Measurements from ENCODE around the gene WNT7B. TPM values are rescaled to one million over a fixed set of nuclear protein-coding genes. Genes with fewer than 3 reads are reported as not detected.

Gene WNT7B
- total RNA-seq, 1 donor from 2014 or later, result 22.1 TPM

- no peak for DNase-seq (ENCODE audit: low spot score)
Observed at GRCh38 chr22:45928726-45929368, 48.1 kb downstream of the WNT7B start.

GRCh38 chr22:45927059-45927458 lies 49.9 kb downstream of the WNT7B start:
- DNase-seq (ENCODE audit: low spot score), result no peak

- DNase-seq (ENCODE audit: low spot score), result no peak
Observed at GRCh38 chr22:45926433-45926832, 50.5 kb downstream of the WNT7B start.

- DNase-seq (ENCODE audit: low spot score), result no peak
Observed at GRCh38 chr22:45925811-45926351, 51.1 kb downstream of the WNT7B start.

GRCh38 chr22:45923835-45924234 lies 53.1 kb downstream of the WNT7B start:
- peak; percentile 87 for DNase-seq (ENCODE audit: low spot score)

GRCh38 chr22:45923212-45923611 lies 53.8 kb downstream of the WNT7B start:
- no peak for DNase-seq (ENCODE audit: low spot score)

GRCh38 chr22:45922661-45923060 lies 54.3 kb downstream of the WNT7B start:
- DNase-seq (ENCODE audit: low spot score), result no peak

GRCh38 chr22:45922256-45922655 lies 54.7 kb downstream of the WNT7B start:
- DNase-seq (ENCODE audit: low spot score), result no peak

- DNase-seq (ENCODE audit: low spot score), result peak; percentile 68
Observed at GRCh38 chr22:45919504-45920286, 57.3 kb downstream of the WNT7B start.

- peak; percentile 81 for DNase-seq (ENCODE audit: low spot score)
Observed at GRCh38 chr22:45918459-45919370, 58.2 kb downstream of the WNT7B start.

- DNase-seq (ENCODE audit: low spot score), result no peak
Observed at GRCh38 chr22:45917700-45918458, 59.1 kb downstream of the WNT7B start.

GRCh38 chr22:45917146-45917545 lies 59.8 kb downstream of the WNT7B start:
- DNase-seq (ENCODE audit: low spot score), result no peak

- DNase-seq (ENCODE audit: low spot score), result no peak
Observed at GRCh38 chr22:45916515-45916914, 60.4 kb downstream of the WNT7B start.

GRCh38 chr22:45915841-45916240 lies 61.1 kb downstream of the WNT7B start:
- DNase-seq (ENCODE audit: low spot score), result no peak

- DNase-seq (ENCODE audit: low spot score), result no peak
Observed at GRCh38 chr22:45915151-45915550, 61.8 kb downstream of the WNT7B start.

GRCh38 chr22:45914309-45914708 lies 62.7 kb downstream of the WNT7B start:
- no peak for DNase-seq (ENCODE audit: low spot score)

GRCh38 chr22:45912910-45913309 lies 64.1 kb downstream of the WNT7B start:
- no peak for DNase-seq (ENCODE audit: low spot score)

GRCh38 chr22:45911601-45912271 lies 65.2 kb downstream of the WNT7B start:
- DNase-seq (ENCODE audit: low spot score), result peak; percentile 69

- no peak for DNase-seq (ENCODE audit: low spot score)
Observed at GRCh38 chr22:45910928-45911467, 66.0 kb downstream of the WNT7B start.

GRCh38 chr22:45908961-45909360 lies 68.0 kb downstream of the WNT7B start:
- DNase-seq (ENCODE audit: low spot score), result no peak
